ENCODE measurements around the gene RAB11FIP3.
"Not testable (repeated sequence)": the region's sequence is repeated elsewhere in the genome, so short reads cannot be mapped to it uniquely, and the experiment has no call there.

Gene RAB11FIP3

GRCh38 chr16:492211-492875, 66.9 kb downstream of the RAB11FIP3 start:
- DNase-seq (ENCODE audit: low read depth in 2 of 3, low spot score in 2 of 3): no peak

GRCh38 chr16:494676-495075, 69.2 kb downstream of the RAB11FIP3 start:
- not testable (repeated sequence) for DNase-seq (ENCODE audit: low read depth in 2 of 3, low spot score in 2 of 3)

GRCh38 chr16:495127-495748, 69.8 kb downstream of the RAB11FIP3 start:
- no peak for DNase-seq (ENCODE audit: low read depth in 2 of 3, low spot score in 2 of 3)

GRCh38 chr16:496097-496886, 70.8 kb downstream of the RAB11FIP3 start:
- DNase-seq (ENCODE audit: low read depth in 2 of 3, low spot score in 2 of 3): no peak

GRCh38 chr16:497258-497657, 71.8 kb downstream of the RAB11FIP3 start:
- no peak for DNase-seq (ENCODE audit: low read depth in 2 of 3, low spot score in 2 of 3)

- DNase-seq (ENCODE audit: low read depth in 2 of 3, low spot score in 2 of 3): no peak
Measured at GRCh38 chr16:499924-500323, 74.5 kb downstream of the RAB11FIP3 start.

- DNase-seq (ENCODE audit: low read depth in 2 of 3, low spot score in 2 of 3): no peak
Measured at GRCh38 chr16:500709-501108, 75.3 kb downstream of the RAB11FIP3 start.

GRCh38 chr16:502179-502943, 76.9 kb downstream of the RAB11FIP3 start:
- DNase-seq (ENCODE audit: low read depth in 2 of 3, low spot score in 2 of 3): no peak

- DNase-seq (ENCODE audit: low read depth in 2 of 3, low spot score in 2 of 3): no peak
Measured at GRCh38 chr16:503150-504071, 78.0 kb downstream of the RAB11FIP3 start.

GRCh38 chr16:505479-506245, 80.2 kb downstream of the RAB11FIP3 start:
- DNase-seq (ENCODE audit: low read depth in 2 of 3, low spot score in 2 of 3): no peak

- DNase-seq (ENCODE audit: low read depth in 2 of 3, low spot score in 2 of 3): no peak
Measured at GRCh38 chr16:506246-506546, 80.7 kb downstream of the RAB11FIP3 start.

- not testable (repeated sequence) for DNase-seq (ENCODE audit: low read depth in 2 of 3, low spot score in 2 of 3)
Measured at GRCh38 chr16:507527-507926, 82.1 kb downstream of the RAB11FIP3 start.

GRCh38 chr16:507996-508395, 82.5 kb downstream of the RAB11FIP3 start:
- no peak for DNase-seq (ENCODE audit: low read depth in 2 of 3, low spot score in 2 of 3)

GRCh38 chr16:508884-509736, 83.7 kb downstream of the RAB11FIP3 start:
- no peak for DNase-seq (ENCODE audit: low read depth in 2 of 3, low spot score in 2 of 3)

- DNase-seq (ENCODE audit: low read depth in 2 of 3, low spot score in 2 of 3): no peak
Measured at GRCh38 chr16:510066-510825, 84.8 kb downstream of the RAB11FIP3 start.

- no peak for DNase-seq (ENCODE audit: low read depth in 2 of 3, low spot score in 2 of 3)
Measured at GRCh38 chr16:512802-513201, 87.4 kb downstream of the RAB11FIP3 start.

- no peak for DNase-seq (ENCODE audit: low read depth in 2 of 3, low spot score in 2 of 3)
Measured at GRCh38 chr16:513950-514349, 88.5 kb downstream of the RAB11FIP3 start.
